GM19467 (cell line): ENCODE data around the gene NFATC2IP.
A peak's percentile ranks its signal among the peaks of the same experiment; 100 is the strongest.
"Not testable (repeated sequence)": the region's sequence is repeated elsewhere in the genome, so short reads cannot be mapped to it uniquely, and the experiment has no call there.

Experiments used
- ATAC-seq: cut with Tn5 transposase; IDR thresholded peaks from one replicate; pipeline ENCODE4 v1.9.1; 2021; ENCODE audit warnings: mild to moderate bottlenecking, moderate library complexity; ENCODE audit not compliant: unreplicated experiment

Gene NFATC2IP

GRCh38 chr16:28964496-28964895, 13.8 kb downstream of the NFATC2IP start:
- no peak for ATAC-seq

DNA sequence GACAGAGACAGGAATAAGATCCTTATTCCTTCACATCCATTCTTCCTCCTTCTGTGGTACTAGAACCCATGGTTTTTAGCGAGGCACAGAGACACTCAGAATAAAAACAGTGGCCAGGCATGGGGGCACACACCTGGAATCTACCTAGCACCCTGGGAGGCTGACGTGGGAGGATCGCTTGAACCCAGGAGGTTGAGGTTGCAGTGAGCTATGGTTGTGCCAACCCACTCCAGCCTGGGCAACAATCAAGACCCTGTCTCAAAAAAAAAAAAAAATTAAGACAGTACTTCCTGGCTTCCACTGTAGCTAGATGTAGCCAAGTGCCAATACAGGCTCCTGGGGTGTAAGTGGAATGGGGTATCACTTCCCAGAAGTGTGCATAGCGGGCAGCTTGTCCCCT, 16.4 kb downstream of the NFATC2IP start:
- no peak for ATAC-seq

DNA sequence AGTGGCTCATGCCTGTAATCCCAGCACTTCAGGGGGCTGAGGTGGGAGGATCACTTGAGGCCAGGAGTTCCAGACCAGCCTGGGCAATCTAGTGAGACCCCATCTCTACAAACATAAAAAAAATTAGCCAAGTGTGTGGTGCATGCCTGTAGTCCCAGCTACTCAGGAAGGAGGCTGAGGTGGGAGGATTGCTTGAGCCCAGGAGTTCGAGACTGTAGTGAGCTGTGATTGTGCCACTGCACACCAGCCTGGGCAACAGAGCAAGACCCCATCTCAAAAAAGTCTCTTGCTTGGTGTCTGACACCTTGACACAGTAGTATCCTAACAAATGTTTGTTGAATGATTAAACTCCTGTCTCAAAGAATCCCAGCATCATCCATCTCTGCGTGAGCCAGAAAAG, 19.0 kb downstream of the NFATC2IP start:
- not testable (repeated sequence) for ATAC-seq

DNA sequence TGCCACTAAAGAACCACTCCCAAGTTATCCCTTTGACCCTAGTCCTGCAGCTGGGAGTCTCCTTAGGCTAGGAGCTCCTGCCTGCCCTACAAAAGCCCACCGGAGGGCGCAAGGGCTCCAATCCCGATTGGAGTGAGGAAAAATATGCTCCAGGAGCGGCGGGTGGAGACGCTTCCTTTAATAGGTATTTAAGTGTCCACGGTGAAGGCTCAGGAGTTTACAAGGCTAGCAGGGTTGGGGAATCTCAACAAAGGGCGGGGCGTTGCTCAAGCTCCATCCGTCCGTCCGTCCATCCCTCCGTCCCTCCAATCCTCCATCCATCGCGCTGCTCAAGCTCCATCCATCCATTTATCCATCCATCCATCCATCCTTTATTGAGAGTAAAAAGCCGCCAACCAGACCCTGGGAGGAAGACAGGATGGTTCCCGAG, 23.3 kb downstream of the NFATC2IP start:
- ATAC-seq = peak; percentile 10

GRCh38 chr16:28974437-28975157, 23.9 kb downstream of the NFATC2IP start, which contains the start of gene SPNS1:
Gene SPNS1, plus strand, starts transcription at chr16:28974778. Its CDS starts 374 bp downstream, at chr16:28975152.
- peak; percentile 88 for ATAC-seq

DNA sequence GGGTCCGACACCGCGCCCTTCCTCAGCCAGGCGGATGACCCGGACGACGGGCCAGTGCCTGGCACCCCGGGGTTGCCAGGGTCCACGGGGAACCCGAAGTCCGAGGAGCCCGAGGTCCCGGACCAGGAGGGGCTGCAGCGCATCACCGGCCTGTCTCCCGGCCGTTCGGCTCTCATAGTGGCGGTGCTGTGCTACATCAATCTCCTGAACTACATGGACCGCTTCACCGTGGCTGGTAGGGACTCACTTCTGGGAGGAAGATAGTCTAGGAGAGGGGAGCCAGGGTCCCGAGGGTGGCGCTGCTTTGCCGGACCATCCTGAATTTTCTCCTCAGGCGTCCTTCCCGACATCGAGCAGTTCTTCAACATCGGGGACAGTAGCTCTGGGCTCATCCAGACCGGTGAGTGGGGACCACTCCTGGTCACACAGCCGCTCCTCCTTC, 24.4 kb downstream of the NFATC2IP start:
- ATAC-seq = no peak

- no peak for ATAC-seq
These were observed 27.2 kb downstream of the NFATC2IP start for GRCh38 chr16:28977703-28978662.

DNA sequence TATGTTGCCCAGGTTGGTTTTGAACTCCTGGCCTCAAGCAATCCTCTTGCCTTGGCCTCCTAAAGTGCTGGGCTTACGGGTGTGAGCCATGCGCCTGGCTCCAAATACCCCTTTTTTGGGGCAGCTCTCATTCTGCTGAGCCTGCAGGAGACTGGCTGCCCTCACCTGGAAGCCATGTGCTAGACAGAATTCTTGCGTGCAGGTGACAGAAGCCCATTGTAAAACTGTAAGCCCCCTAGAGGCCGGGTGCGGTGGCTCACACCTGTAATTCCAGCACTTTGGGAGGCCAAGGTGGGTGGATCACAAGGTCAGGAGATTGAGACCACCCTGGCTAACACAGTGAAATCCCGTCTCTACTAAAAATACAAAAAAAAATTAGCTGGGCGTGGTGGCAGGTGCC, 29.6 kb downstream of the NFATC2IP start:
- ATAC-seq = not testable (repeated sequence)

DNA sequence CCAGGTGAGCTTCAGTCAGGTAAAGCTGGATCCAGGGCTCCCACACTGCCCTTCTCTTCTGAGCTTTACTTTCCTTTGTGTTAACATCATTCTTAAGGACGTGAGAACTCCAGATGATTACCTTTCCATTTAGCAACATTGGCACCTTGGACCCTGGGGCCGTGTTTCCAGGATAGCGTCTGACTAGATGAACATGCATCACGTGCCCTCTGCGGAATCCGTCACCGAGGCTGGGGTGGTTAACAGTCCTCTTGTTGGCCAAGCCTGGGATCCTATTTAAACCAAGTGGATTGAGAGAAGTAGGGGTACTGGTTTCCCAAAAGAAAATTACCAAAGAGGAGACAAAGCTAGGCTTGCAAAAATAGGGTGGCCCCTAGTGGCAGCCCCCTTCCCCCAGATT, 30.2 kb downstream of the NFATC2IP start:
- no peak for ATAC-seq

GRCh38 chr16:28981517-28981916, 30.8 kb downstream of the NFATC2IP start:
- ATAC-seq = no peak

- ATAC-seq = no peak
These were observed 31.7 kb downstream of the NFATC2IP start for GRCh38 chr16:28982418-28982817.

DNA sequence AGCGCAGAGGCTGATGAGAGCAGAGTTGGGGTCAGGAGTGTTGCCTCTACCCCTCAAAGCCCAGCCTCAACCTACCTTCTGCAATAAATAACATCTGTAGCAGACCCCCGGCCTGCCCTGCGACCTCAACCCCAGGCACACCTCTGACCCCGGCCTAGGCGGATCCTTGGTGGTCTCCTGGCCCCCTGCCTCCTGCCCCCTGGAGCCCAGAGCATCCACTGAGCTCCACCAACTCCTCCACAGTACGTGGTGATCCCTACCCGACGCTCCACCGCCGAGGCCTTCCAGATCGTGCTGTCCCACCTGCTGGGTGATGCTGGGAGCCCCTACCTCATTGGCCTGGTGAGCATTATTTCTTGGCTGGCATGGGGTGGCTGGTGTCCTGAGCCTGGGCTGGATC, 32.2 kb downstream of the NFATC2IP start:
- no peak for ATAC-seq

DNA sequence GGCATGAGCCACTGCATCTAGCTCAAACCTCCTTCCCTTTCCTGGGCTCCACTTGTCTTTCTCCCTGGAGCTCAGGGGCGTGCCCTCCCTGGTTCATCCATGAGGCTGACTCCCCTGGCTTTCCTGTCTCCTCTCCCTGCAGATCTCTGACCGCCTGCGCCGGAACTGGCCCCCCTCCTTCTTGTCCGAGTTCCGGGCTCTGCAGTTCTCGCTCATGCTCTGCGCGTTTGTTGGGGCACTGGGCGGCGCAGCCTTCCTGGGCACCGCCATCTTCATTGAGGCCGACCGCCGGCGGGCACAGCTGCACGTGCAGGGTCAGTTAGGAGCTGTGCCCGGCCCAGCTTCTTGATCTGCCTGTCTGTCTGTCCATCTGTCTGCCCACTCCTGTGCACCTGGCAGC, 32.9 kb downstream of the NFATC2IP start:
- no peak for ATAC-seq

DNA sequence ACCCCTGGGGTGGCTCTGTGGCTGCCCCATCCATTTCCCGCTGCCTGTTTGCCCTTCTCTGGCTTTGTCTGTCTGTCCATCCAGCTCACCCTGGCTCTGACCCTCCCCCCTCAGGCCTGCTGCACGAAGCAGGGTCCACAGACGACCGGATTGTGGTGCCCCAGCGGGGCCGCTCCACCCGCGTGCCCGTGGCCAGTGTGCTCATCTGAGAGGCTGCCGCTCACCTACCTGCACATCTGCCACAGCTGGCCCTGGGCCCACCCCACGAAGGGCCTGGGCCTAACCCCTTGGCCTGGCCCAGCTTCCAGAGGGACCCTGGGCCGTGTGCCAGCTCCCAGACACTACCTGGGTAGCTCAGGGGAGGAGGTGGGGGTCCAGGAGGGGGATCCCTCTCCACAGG, 33.4 kb downstream of the NFATC2IP start:
- no peak for ATAC-seq

GRCh38 chr16:28984619-28985135, 33.9 kb downstream of the NFATC2IP start, which contains the start of gene LAT:
Gene LAT, plus strand, starts transcription at chr16:28985052. Its CDS starts 366 bp downstream, at chr16:28985418.
- no peak for ATAC-seq

DNA sequence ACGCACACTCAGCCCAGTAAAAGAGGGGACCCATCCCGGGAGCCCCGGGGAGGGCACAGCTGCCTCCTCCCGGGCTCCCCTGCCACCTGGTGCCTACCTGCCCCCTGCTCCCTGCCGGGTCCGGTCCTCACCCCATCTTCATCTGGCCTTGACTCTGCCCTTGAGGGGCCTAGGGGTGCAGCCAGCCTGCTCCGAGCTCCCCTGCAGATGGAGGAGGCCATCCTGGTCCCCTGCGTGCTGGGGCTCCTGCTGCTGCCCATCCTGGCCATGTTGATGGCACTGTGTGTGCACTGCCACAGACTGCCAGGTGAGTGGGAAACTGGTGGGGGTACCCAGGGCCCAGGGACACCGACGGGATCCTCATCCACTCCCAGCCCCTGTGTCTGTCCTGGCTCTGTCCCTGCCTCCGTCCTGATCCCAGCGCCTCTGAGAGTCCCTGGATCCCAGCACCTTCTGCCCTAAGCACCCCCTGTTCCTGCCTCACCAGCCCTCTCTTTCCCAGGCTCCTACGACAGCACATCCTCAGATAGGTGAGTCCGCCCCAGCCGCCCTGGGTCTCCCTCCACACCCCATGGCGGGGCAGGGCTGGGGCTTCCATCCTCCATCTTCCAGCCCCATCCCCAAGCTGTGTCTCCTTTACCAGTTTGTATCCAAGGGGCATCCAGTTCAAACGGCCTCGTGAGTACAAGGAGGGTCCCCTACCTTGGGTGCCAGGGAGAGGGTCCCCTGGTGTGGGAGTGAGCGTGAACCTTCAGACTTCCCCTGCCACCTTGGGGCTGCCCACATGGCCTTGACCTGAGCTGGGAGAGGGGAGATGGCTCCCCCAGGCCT, 34.7 kb downstream of the NFATC2IP start:
- no peak for ATAC-seq

DNA sequence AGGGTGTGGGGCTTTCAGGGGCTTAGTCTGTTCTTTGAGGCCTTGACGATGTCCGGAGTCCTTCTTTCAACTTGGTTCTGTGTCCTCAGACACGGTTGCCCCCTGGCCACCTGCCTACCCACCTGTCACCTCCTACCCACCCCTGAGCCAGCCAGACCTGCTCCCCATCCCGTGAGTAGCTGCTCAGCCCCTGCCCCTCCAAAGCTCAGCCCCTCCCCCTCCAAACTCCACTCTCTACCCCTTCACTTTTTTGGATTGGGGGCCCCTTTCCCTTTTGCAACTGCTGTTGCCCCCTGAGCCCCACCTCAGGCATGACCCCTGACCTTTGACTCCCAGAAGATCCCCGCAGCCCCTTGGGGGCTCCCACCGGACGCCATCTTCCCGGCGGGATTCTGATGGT, 35.3 kb downstream of the NFATC2IP start:
- no peak for ATAC-seq

GRCh38 chr16:28986492-28986891, 35.8 kb downstream of the NFATC2IP start:
- ATAC-seq = no peak

DNA sequence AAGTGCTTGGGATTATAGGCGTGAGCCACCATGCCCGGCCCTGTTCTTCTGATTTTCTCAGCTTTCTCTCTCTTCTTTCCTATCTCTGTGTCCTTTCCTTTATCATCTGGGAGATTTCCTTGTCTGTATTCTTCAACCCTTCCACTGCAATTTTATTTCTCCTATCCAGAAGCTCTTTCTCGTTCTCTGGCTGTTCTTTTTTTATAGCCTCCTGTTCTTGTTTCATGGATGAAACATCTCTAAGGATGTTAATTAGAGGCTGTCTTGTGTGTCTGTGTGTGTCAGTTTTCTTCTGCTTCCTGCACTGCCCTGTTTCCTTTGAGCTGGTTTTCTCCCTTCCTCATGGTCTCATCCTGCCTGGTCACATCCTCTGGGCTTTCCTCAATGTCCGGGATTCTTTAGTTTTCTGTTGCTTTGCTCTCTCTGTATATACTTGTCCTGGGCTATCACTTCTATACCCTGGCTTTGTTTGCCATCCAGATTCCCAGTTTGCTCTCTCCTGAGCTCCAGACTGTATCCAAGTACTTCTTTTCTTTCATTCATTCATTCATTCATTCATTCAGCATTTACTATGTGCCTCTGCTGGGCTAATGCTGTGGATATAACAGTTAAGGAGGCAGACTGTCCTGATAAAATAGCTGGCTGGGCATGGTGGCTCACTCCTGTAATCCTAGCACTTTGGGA, 36.6 kb downstream of the NFATC2IP start:
- no peak for ATAC-seq

DNA sequence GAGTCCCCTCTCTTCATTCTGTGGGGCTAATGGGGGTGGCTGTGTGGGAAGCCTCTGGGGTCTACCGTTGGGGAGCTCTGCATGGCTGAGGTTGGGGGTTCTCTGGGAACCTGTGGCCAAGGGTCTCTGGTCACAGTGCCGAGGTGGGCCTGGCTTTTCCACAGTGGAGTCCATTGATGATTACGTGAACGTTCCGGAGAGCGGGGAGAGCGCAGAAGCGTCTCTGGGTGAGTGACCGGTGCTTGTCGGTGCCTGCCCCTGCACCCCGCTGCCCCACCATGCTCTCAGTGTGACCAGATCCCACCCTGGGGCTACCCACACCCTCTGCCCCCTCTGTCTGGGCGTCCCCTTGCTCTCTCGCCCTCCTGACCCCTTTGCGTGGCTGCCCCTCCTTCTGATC, 38.6 kb downstream of the NFATC2IP start:
- ATAC-seq = no peak
